ENCODE measurements around the gene LCE1D.

The LCE1D gene, protein sequence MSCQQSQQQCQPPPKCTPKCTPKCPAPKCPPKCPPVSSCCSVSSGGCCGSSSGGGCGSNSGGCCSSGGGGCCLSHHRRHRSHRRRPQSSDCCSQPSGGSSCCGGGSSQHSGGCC
- 0 reads per million in 18 experiments for total RNA-seq

DNA sequence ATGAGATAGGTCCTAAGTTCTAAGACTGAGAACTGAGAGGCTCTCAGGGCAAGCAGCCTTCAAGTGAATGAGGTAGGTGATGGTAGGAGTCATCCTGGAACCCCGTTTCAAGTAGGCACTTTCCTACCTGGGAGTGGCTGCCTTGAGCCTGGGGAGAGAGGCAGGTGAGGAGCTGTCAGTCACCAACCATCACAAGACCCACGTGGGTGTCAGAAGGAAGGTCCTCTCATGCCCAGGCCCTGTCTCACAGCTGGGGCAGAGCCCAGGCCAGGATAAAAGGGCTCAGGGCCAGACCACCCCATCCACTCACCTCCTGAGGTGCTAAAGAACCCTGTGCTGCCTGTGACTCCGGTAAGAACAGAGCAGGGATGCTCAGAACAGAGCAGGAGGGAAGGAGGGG lies at the start of gene LCE1D:
Gene LCE1D (plus strand): TSS at position 301 of the 400 bp plus-strand sequence. CDS start 1,074 bp downstream, outside the sequence.
- no peak for DNase-seq

DNA sequence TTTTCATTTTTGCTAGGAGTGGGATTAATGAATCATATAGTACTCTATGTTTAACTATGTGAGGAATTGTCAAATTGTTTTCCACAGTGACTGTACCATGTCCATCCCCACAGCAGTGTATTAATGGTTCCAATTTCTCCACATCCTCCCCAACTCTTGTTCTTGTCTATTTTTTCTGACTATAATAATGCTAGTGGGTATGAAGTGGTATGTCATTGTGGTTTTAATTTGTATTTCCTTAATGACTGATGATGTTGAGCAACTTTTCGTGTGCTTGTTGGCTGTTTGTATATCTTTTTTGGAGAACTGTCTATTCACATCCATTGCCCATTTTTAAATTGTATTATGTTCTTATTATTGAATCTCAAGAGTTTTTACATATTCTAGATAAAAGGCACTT lies 48.7 kb upstream of the LCE1D start:
- DNase-seq, result no peak

DNA sequence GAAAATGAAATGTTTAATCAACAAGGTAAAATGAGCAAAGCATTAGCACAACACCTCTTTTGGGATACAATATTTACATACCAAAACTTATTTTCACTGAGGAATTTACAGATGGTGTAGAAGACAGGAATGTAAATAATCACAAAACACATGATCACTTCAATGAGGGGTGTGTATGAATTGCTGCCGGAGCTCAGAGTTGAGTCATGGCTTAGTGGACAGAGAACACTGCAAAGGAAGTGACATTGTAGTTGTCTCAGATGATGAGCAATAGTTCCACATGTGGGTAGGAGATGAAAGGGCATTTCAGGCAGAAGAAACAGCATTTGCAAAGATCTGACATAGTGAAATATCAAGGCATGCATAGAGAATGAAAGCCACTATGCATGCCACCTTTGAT lies 44.3 kb upstream of the LCE1D start:
- no peak for DNase-seq

DNA sequence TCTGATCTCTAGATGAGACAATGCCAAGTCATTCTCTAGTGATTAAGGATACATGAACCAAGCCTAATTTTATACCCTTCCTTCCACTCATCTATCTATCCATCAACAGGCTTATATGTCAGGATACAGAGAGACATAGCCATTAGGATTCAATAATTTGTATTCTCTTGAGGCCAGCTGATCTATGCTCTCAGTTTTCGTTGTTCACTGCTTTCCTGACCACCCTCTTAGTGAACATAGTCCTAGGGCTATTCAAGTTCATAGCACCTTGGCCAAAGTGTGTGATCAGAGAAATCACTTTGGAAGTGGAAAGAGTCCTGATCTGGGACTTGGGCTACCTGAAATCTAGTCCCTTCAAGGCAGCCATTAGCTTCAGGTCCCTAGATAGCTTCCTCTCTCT lies 42.9 kb upstream of the LCE1D start:
- no peak for DNase-seq

DNA sequence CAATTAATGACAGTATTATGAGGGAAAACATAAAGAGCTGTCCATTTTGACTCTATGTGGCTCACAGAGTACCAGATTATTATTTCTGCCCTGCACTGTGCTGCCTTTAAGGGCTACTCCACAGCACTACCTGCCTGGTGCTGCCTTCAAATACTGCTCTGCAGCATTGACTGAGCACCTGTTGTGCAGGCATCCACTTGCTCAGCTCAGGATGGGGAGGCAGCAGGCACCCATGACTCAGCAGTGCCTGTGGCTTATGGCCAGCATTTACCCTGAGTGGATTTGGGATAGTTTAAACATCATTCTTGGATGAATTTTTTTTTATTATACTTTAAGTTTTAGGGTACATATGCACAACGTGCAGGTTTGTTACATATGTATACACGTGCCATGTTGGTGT lies 39.6 kb upstream of the LCE1D start:
- no peak for DNase-seq

DNA sequence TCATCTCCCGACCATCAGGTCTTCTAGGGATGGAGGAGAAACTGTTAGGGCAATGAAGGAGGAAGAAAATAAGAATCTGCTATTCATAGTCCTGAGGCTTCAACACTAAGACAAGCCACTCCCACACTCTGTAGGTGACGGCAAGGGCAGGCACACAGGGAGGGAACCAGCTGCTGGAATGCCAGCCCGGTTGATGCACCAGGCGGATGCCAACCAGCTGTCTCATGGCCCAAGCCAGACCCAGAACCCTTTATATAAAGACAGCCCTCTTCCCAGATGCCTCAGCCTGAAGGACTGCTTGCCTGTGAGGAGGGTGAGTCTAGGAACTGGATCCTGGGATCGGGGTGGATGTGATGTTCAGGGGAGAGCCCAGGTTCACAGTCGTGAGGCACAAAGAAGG lies 38.8 kb upstream of the LCE1D start, which contains the start of gene KPRP:
Gene KPRP (plus strand): TSS at position 279 of the 400 bp plus-strand sequence. CDS start 1,564 bp downstream, outside the sequence.
- no peak for DNase-seq

DNA sequence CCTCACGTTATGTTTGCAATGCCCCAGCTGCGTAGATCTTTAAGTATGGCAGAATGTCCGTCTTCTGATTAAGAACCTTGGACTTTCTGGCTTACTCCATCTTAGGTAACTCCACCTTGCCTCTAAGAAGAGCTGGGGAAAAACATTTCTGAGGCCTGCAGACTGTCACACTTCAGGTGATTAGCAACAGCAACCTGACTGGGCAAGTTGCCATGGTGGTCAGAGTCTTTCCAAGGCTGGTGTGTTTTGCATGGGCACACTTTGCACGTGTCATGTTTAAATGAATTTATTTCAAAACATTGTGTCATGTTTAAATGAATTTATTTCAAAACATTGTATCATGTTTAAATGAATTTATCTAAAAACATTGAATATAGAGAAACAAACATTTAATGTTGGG lies 37.9 kb upstream of the LCE1D start:
- DNase-seq, result no peak

DNA sequence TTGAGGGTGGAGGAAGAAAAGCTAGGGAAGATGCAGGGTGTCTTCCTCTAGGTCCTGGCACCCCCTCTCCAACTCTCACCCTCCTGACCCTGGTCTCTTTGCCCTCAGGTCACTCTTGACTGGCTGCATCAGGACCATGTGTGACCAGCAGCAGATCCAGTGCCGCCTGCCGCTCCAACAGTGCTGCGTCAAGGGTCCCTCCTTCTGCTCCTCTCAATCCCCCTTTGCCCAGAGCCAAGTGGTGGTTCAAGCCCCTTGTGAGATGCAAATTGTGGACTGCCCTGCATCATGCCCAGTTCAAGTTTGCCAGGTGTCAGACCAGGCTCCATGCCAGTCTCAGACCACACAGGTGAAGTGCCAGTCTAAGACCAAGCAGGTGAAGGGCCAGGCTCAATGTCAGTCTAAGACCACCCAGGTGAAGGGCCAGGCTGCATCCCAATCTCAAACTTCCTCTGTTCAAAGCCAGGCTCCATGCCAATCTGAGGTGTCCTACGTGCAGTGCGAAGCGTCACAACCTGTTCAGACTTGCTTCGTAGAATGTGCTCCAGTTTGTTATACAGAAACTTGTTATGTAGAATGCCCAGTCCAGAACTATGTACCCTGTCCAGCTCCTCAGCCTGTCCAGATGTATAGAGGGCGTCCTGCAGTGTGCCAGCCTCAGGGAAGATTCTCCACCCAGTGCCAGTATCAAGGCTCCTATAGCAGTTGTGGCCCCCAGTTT lies 36.9 kb upstream of the LCE1D start:
- no peak for DNase-seq

DNA sequence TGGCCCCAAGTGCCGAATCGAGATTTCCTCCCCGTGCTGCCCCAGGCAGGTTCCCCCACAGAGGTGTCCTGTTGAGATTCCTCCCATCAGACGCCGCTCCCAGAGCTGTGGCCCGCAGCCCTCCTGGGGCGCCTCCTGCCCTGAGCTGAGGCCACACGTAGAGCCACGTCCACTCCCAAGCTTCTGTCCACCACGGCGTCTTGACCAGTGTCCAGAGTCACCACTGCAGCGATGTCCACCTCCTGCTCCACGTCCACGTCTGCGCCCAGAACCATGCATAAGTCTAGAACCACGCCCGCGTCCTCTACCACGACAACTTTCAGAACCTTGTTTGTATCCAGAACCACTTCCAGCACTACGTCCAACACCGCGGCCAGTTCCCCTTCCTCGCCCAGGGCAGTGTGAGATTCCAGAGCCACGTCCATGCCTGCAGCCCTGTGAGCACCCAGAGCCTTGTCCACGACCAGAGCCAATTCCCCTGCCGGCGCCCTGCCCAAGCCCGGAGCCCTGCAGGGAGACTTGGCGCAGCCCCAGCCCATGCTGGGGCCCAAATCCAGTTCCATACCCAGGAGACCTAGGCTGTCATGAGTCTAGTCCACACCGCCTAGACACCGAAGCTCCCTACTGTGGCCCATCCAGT lies 35.9 kb upstream of the LCE1D start:
- DNase-seq, result no peak

DNA sequence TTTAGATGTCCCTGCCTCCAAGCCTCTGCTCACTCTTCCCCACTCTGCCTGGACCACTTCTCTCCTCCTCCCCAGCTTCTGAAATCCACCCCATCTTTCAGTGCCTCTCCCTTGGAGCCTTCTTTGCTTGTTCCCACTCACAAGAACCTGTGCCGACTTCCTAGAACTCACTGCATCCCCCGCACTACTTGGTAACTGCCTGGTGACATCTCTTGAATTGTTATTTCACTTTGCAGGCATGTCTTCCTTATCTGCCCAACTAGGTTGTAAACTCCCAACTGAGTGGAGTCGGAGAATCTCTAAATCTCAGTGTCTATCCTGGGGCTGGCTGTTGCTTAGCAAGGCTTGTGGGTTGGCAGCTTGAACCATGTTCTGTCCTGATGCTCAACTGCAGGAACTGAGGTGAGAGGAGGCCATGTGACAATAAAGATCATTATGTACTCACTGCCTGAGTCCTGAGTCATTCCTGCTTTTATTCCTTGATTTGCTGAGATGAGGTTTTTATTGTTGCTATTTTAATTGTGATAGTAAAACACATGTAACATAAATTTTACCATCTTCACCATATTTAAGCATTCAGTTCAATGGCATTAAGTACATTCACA lies 34.8 kb upstream of the LCE1D start:
- no peak for DNase-seq

DNA sequence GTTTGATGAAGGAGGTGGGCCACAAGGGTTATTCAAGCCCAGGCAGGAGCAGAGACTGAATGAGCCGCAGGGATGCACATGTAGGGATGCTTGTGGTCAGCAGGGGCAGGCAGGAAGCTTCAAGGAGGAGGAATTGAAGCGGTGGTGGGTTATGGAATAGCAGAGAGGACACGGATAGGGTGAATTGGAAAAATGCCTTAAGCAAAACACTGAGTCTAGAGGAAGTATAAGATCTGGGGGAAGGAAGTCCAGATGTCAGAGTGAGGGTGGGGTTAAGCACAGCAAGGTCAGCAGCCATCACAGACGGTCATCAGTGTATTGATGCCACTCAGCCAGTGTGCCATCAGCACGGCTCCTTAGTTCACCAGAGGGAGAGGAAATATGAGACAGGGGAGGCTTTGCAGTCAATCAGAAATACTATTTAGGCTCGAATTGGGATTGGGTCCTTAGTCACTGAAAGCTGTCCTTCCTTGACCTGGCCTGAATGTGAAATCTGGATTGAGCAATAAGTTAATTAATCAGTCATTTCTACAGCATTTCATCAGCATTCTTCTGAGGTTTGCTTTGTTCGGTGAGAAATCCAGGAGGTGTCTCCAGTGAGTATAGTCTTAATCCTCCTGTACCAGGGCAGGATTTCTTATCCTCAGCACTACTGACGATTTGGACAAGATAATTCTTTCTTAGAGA lies 27.5 kb upstream of the LCE1D start:
- no peak for DNase-seq

DNA sequence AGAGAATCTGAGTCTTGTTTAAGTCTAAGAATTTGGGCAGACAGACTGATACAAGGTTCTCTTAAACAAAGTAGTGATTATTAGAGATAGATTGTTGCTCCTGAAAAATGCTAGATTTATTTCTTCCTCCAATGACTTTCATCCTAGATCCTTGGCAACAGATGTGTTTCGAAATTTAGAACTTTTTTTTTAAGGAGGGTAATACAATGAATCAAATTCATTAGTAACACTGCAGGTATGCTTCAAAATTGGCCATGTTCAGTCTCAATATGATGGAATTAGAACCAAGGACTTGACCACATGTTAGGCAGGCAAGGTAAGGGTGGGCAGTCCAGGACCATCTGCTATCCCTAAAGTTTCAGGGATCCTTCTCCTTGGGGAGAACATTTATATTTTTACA lies 26.1 kb upstream of the LCE1D start:
- no peak for DNase-seq

DNA sequence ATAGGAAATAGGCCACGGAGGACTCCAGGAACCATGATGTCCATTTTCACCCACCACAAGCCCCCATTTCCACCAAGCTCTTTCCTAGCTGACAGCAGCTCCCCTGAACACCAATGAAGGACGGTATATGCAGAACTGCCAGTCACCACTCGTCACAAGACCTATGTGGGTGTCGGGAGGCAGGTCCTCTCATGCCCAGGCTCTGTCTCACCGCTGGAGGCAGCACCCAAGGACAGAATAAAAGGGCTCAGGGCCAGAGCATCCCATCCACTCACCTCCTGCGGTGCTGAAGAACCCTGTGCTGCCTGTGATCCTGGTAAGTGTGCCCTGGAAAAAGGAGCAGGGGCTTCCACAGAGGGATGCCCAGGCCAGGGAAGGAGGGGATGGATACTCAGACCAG lies 21.6 kb upstream of the LCE1D start, which contains the start of gene LCE1F:
Gene LCE1F (plus strand): TSS at position 266 of the 400 bp plus-strand sequence. CDS start 1,232 bp downstream, outside the sequence.
- no peak for DNase-seq

DNA sequence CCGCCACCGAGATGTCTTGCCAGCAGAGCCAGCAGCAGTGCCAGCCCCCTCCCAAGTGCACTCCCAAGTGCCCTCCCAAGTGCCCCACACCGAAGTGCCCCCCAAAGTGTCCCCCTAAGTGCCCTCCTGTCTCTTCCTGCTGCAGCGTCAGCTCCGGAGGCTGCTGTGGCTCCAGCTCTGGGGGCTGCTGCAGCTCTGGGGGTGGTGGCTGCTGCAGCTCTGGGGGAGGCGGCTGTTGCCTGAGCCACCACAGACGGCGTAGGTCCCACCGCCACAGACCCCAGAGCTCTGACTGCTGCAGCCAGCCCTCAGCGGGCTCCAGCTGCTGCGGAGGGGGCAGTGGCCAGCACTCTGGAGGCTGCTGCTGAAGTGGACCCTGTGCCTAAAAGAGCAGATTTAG lies 20.2 kb upstream of the LCE1D start:
- no peak for DNase-seq

DNA sequence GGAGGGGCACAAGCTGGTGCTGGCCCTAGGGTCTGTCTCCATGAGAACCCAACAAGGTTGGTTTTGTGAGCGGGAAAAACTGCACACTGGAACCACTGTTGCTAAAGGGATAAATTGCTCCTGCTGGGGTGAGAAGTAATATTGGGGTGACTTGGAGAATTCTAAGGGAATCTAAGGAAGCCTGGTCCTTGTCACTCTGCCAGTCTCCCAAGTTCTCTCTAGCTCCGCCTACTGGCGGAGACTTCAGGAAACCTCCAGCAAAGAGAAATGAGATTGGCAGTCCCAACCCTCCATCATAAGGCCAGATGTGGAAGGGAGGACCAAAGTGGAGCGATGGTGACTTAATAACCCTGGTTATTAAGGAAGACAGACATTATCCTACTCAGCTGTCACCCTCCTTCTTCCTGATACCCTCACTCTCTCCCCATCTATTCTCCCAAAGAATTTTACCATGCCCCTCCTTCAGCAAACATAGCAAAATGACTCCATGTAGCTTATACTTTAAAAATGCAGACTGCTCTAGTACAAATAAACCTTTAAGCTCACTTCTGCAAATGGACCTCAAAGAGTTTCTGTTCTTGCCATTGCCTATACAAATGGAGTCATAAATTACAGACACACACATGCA lies 18.9 kb upstream of the LCE1D start:
- peak in 1 of 2 donors; percentile 8 for DNase-seq

DNA sequence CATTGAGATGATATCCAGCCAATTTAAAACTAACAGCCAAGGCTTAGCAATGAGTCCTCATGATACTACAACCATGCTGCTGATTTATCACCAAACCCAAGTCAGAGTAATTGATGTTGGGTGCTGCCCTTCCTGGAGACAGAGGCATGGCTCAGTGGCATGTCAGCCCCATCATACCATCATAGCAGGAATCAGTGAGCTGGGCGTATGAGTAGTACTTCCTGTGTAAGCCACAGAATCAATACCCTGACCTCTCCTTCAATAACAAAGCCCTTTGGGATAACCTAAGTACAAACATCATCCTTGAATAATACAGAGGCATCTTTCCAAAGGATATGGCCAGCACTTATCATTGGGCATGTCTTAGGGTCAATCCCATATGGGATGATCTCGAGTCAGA lies 13.4 kb upstream of the LCE1D start:
- no peak for DNase-seq

DNA sequence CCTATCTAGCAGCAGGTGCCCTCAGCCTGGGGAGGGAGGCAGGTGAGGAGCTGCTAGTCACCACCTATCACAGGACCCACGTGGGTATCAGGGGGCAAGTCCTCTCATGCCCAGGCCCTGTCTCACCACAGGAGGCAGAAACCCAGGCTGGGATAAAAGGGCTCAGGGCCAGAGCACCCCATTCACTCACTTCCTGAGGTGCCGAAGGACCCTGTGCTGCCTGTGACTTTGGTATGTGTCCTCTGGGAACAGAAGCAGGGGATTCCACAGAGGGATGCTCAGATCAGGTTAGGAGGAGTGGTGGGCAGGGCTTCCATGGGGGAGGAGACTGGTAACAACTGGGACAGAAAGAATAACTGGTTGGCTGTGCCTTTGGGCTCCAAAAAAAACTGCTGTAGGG lies 10.4 kb upstream of the LCE1D start, which contains the start of gene LCE1E:
Gene LCE1E (plus strand): TSS at position 181 of the 400 bp plus-strand sequence. CDS start 1,043 bp downstream, outside the sequence.
- DNase-seq, result no peak

DNA sequence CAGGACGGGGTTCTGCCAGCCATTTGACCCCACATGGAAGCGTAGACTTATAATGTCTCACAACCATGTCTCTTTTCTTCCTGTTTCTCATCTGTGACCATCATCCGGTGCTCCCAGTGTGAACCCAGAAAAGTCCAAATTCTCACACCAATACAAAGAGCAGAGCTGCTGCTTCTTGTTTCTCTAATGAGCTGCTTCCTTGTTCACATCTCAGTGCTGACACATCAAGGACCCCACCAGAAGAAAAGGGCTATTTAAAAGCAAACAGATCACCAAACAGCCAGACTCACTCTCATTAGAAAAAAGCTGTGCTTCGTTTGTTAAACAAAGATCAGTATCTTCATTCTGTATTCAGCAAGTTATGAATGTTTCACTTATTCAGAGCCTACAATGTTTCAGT lies 835 bp upstream of the LCE1D start:
- DNase-seq, result no peak

DNA sequence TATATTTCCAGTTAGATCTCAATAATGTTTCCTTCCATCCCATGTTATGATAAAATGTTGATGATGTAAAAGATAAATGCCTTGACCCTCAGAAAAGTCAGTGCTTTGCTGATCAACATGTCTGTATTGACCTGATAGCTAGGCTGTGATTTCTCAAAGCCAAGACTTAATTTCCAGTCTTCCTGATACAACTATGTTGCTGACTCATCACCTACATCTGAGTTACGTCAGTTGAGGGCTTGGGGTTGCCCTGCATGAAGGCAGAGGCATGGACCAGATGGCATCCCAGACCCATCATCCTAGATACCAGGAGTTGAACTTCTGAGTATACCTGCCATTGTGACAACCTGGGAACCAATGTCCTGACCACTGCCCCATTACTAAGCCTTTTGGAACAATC lies 4.8 kb downstream of the LCE1D start:
- DNase-seq, result no peak

DNA sequence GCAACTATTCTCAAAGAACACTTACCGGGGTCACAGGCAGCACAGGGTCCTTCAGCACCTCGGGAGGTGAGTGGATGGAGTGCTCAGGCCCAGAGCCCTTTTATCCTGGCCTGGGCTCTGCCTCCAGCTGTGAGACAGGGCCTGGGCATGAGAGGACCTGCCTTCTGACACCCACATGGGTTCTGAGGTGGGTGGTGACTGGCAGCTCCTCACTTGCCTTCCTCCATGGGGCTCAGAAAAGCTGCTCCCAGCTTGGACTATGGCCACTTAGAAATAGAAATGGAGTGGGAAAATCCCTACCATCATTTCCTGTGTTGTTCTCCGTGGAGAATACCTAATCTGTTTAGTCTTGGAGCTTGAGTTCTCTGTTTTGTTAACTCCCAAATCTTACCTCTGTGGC lies 10.1 kb downstream of the LCE1D start, which contains the start of gene LCE1C:
Gene LCE1C (minus strand): TSS at position 76 of the 400 bp plus-strand sequence. CDS start 1,173 bp downstream, outside the sequence.
- no peak for DNase-seq

DNA sequence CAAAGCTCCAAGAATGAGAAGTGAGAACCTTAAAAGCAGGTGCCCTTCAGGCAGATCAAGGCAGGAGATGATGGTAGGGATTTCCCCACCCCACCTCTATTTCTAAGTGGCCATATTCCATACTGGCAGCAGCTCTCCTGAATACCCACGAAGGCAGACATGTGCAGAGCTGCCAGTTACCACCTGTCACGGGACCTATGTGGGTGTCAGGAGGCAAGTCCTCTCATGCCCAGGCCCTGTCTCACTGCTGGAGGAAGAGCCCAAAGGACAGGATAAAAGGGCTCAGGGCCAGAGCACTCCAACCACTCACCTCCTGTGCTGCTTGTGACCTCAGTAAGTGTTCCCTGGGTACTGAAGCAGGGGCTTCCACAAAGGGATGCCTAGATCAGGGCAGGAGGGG lies 14.5 kb downstream of the LCE1D start:
- no peak for DNase-seq

DNA sequence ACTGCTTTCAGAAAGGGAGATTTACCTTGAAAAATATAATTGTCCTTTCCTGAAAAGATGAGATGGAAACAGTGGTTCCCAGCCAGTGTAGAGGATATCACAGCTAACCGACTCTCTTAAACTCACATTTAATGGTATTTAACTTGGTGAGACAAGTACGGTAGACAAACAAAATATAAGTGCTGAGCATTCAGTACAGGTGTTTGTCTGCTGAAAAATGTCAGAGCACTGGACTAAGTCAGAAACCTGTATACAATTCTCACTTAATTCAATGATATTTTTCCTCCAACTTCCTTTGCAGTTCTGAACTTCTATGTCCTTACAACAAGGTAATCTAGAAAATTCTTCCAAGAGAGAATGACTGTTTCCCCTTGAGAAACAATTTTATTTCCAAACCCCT lies 15.2 kb downstream of the LCE1D start, which contains the start of gene LCE1B:
Gene LCE1B (plus strand): TSS at position 301 of the 400 bp plus-strand sequence. CDS start 476 bp downstream, outside the sequence.
- DNase-seq, result no peak
